IMR-90 (cell line): ENCODE results near the gene ECE2. TPM values are rescaled to one million over a fixed set of nuclear protein-coding genes. Genes with fewer than 3 reads are reported as not detected.

Source experiments
- ATAC-seq: fragments of 200-7000 bp; cut with Tn5 transposase; 2 replicates; pipeline ENCODE4 v1.9.1; 2020; ENCODE audit warnings: low read depth, mild to moderate bottlenecking, moderate library complexity
- BruUV-seq: library from RNA; stranded (reverse); fragments of 400-500 nt; replicated peaks from 2 replicates; lab custom pipeline; 2021; lab: Mats Ljungman, UMichigan
- CTCF ChIA-PET: fragments of 300-600 bp; formaldehyde crosslinking; extraction: SDS; loops from one replicate; lab custom pipeline; 2021; ENCODE audit warnings: antibody characterized with exemption; lab: Yijun Ruan, JAX
- POLR2A ChIA-PET: fragments of 300-600 bp; sonication (Branson Sonifier 250); formaldehyde crosslinking; loops from one replicate; lab custom pipeline; 2022; ENCODE audit warnings: antibody characterized with exemption; ENCODE audit not compliant: unreplicated experiment; lab: Charles Lee
- DNase-seq: peaks from one replicate; pipeline ENCODE4 v3.0.0; 2013
- H2AFZ ChIP-seq: replicated peaks from 2 replicates; pipeline ENCODE3; 2013; ENCODE audit warnings: low read length, mild to moderate bottlenecking; ENCODE audit not compliant: poor library complexity
- H2AK5ac ChIP-seq: 2 replicates; pipeline ENCODE4 v1.6.1; 2013; ENCODE audit warnings: low read depth, low read length, inconsistent platforms
- H2AK9ac ChIP-seq: replicated peaks from 2 replicates; pipeline ENCODE3; 2013; ENCODE audit warnings: mild to moderate bottlenecking, low read depth, low read length, moderate library complexity; ENCODE audit not compliant: poor library complexity
- H2BK120ac ChIP-seq: 2 replicates; pipeline ENCODE4 v1.6.1; 2013; ENCODE audit warnings: low read depth, low read length, inconsistent platforms
- H2BK15ac ChIP-seq: 3 replicates; pipeline ENCODE4 v1.6.1; 2013; ENCODE audit warnings: low read depth, low read length, inconsistent platforms
- H2BK20ac ChIP-seq: 2 replicates; pipeline ENCODE4 v1.6.1; 2013; ENCODE audit warnings: low read depth, mild to moderate bottlenecking, inconsistent platforms, low read length, moderate library complexity
- H2BK5ac ChIP-seq: 2 replicates; pipeline ENCODE4 v1.6.1; 2013; ENCODE audit warnings: mild to moderate bottlenecking, low read depth, low read length, inconsistent platforms; ENCODE audit not compliant: poor library complexity, severe bottlenecking
- H3K14ac ChIP-seq: replicated peaks from 2 replicates; pipeline ENCODE4 v1.6.1; 2013; ENCODE audit warnings: low read depth, low read length, inconsistent platforms
- H3K18ac ChIP-seq: 2 replicates; pipeline ENCODE4 v1.6.1; 2013; ENCODE audit warnings: low read depth, low read length, control low read depth
- H3K23ac ChIP-seq: 2 replicates; pipeline ENCODE4 v1.6.1; 2013; ENCODE audit warnings: low read depth, low read length, inconsistent platforms
- H3K27ac ChIP-seq: 2 replicates; pipeline ENCODE4 v1.5.1; 2013; ENCODE audit warnings: mild to moderate bottlenecking, control low read depth, low read length; ENCODE audit not compliant: insufficient read depth
- H3K27me3 ChIP-seq: 2 replicates; pipeline ENCODE4 v1.6.1; 2013; ENCODE audit warnings: low read length; ENCODE audit not compliant: control insufficient read depth, insufficient read depth
- H3K36me3 ChIP-seq: 2 replicates; pipeline ENCODE4 v1.6.1; 2013; ENCODE audit warnings: low read length, mixed read lengths; ENCODE audit not compliant: control insufficient read depth, insufficient read depth
- H3K4ac ChIP-seq: 2 replicates; pipeline ENCODE4 v1.6.1; 2013; ENCODE audit warnings: low read depth, low read length, inconsistent platforms
- H3K4me1 ChIP-seq: 2 replicates; pipeline ENCODE4 v1.6.1; 2013; ENCODE audit warnings: low read length, mixed read lengths; ENCODE audit not compliant: control insufficient read depth, insufficient read depth
- H3K4me2 ChIP-seq: 2 replicates; pipeline ENCODE4 v1.6.1; 2013; ENCODE audit warnings: low read depth, mild to moderate bottlenecking, control low read depth, low read length, moderate library complexity
- H3K4me3 ChIP-seq: 2 replicates; pipeline ENCODE4 v1.5.1; 2013; ENCODE audit warnings: low read depth, mild to moderate bottlenecking, control low read depth, low read length, moderate library complexity; ENCODE audit not compliant: insufficient read depth
- H3K56ac ChIP-seq: 2 replicates; pipeline ENCODE4 v1.6.1; 2013; ENCODE audit warnings: low read length, inconsistent platforms; ENCODE audit not compliant: insufficient read depth; ENCODE audit errors: extremely low read depth
- H3K79me1 ChIP-seq, 2 experiments: 2 replicates each; pipeline ENCODE4 v1.6.1; 2013; ENCODE audit warnings: low read length in 2 of 2, inconsistent platforms in 1 of 2, low read depth in 1 of 2
- H3K9ac ChIP-seq: 2 replicates; pipeline ENCODE4 v1.6.1; 2013; ENCODE audit warnings: low read depth, low read length, control low read depth
- H3K9me1 ChIP-seq: 2 replicates; pipeline ENCODE4 v1.6.1; 2013; ENCODE audit warnings: low read length, inconsistent platforms; ENCODE audit not compliant: insufficient read depth
- H3K9me3 ChIP-seq: 2 replicates; pipeline ENCODE4 v1.6.1; 2013; ENCODE audit warnings: low read length; ENCODE audit not compliant: control insufficient read depth, insufficient read depth
- H4K20me1 ChIP-seq: 2 replicates; pipeline ENCODE4 v1.6.1; 2013; ENCODE audit warnings: low read length, inconsistent platforms; ENCODE audit not compliant: insufficient read depth
- H4K5ac ChIP-seq: 2 replicates; pipeline ENCODE4 v1.6.1; 2013; ENCODE audit warnings: mild to moderate bottlenecking, low read depth, low read length, control low read depth
- H4K8ac ChIP-seq, 2 experiments: 2 replicates each; pipeline ENCODE4 v1.6.1; 2013; ENCODE audit warnings: low read depth in 2 of 2, low read length in 2 of 2, control low read depth in 1 of 2, inconsistent platforms in 1 of 2
- H4K91ac ChIP-seq: 2 replicates; pipeline ENCODE4 v1.6.1; 2013; ENCODE audit warnings: low read depth, low read length, inconsistent platforms; ENCODE audit not compliant: insufficient read depth
- BHLHE40 ChIP-seq: fragments of 150-350 bp; IDR thresholded peaks from 2 replicates; pipeline ENCODE4 v1.6.1; 2016; ENCODE audit warnings: mild to moderate bottlenecking, low read depth, low read length
- CEBPB ChIP-seq: IDR thresholded peaks from 2 replicates; pipeline ENCODE4 v1.6.1; 2012; ENCODE audit warnings: low read depth, low read length, improper control_type of control experiment
- FOS ChIP-seq: fragments of 150-350 bp; IDR thresholded peaks from 2 replicates; pipeline ENCODE4 v1.6.1; 2016; ENCODE audit warnings: low read depth, low read length
- MAZ ChIP-seq: IDR thresholded peaks from 2 replicates; pipeline ENCODE4 v1.6.1; 2012; ENCODE audit warnings: low read depth, mild to moderate bottlenecking, low read length, improper control_type of control experiment, moderate library complexity, borderline replicate concordance
- MXI1 ChIP-seq: IDR thresholded peaks from 2 replicates; pipeline ENCODE4 v1.6.1; 2012; ENCODE audit warnings: low read depth, mild to moderate bottlenecking, low read length, moderate library complexity, borderline replicate concordance
- NFE2L2 ChIP-seq: fragments of 150-350 bp; IDR thresholded peaks from 2 replicates; pipeline ENCODE4 v1.6.1; 2016; ENCODE audit warnings: low read depth, mild to moderate bottlenecking, low read length
- RCOR1 ChIP-seq: IDR thresholded peaks from 2 replicates; pipeline ENCODE4 v1.6.1; 2012; ENCODE audit warnings: mild to moderate bottlenecking, low read length, improper control_type of control experiment; ENCODE audit not compliant: insufficient replicate concordance
- SMC3 ChIP-seq: fragments of 150-350 bp; IDR thresholded peaks from 2 replicates; pipeline ENCODE4 v1.6.1; 2016; ENCODE audit warnings: low read depth, mild to moderate bottlenecking, antibody characterized with exemption, low read length, moderate library complexity
- WGBS, 2 experiments: methylation state at CpG; one replicate each; pipeline versions ENCODE4 v1.1.5 to v1.1.7; 2013; ENCODE audit warnings: missing lambda C conversion rate in 2 of 2; ENCODE audit not compliant: insufficient read length in 1 of 2; ENCODE audit errors: extremely low coverage in 2 of 2; 5-methylcytosine and 5-hydroxymethylcytosine counted together
- dilution Hi-C: fragments of 300-500 bp; cut with HindIII; formaldehyde crosslinking; loops from one replicate; pipeline ENCODE4 v1.14.3; 2018; ENCODE audit warnings: low sequenced_read_pairs; ENCODE audit not compliant: unreplicated experiment
- in situ Hi-C: fragments of 300-500 bp; cut with MboI; formaldehyde crosslinking; loops from 3 replicates; pipeline ENCODE4 v1.14.3; 2019; ENCODE audit warnings: low sequenced_read_pairs, inconsistent platforms, mixed read lengths
- intact Hi-C: fragments of 100-400 bp; cut with micrococcal nuclease; formaldehyde crosslinking; loops from 2 replicates; pipeline ENCODE4 v1.10.0; 2022
- polyA plus RNA-seq, 3 experiments: library from polyadenylated mRNA; depleted of rRNA; stranded (reverse); fragments of >200 nt; gene quantifications; 2 replicates each; pipeline ENCODE4 v1.2.3, GENCODE V29; 2012; ENCODE audit warnings: low replicate concordance in 1 of 3
- total RNA-seq: library from RNA; depleted of rRNA; stranded (reverse); fragments of >200 nt; gene quantifications from 2 replicates; pipeline ENCODE4 v1.2.3, GENCODE V29; 2012
- TF ChIP-seq, protein P1 (sequence below): fragments of 150-350 bp; IDR thresholded peaks from 2 replicates; pipeline ENCODE4 v1.6.1; 2016; ENCODE audit warnings: low read depth, mild to moderate bottlenecking, low read length, moderate library complexity, borderline replicate concordance
- TF ChIP-seq, protein P2 (sequence below): conservative IDR thresholded peaks from 2 replicates; pipeline ENCODE4 v1.5.1; 2012; ENCODE audit warnings: mild to moderate bottlenecking, low read depth, low read length, improper control_type of control experiment
- TF ChIP-seq, protein P3 (sequence below): fragments of 150-350 bp; IDR thresholded peaks from 2 replicates; pipeline ENCODE4 v1.6.1; 2017; ENCODE audit warnings: mild to moderate bottlenecking, antibody characterized with exemption, low read length, low read depth

Gene ECE2
- total and polyA plus RNA-seq, 2 of the 4 experiments (the other 2 are of a cell fraction): not detected

DNA sequence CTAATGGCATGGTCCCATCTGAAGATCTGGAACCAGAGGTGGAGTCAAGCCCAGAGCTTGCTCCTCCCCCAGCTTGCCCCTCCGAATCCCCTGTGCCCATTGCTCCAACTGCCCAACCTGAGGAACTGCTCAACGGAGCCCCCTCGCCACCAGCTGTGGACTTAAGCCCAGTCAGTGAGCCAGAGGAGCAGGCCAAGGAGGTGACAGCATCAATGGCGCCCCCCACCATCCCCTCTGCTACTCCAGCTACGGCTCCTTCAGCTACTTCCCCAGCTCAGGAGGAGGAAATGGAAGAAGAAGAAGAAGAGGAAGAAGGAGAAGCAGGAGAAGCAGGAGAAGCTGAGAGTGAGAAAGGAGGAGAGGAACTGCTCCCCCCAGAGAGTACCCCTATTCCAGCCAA is 45.8 kb downstream of the ECE2 start:
- H2AK5ac ChIP-seq: no peak overlapping the region
- no peak overlapping the region for H2BK120ac ChIP-seq
- no peak overlapping the region for H4K8ac ChIP-seq
- H2AK9ac ChIP-seq: no peak overlapping the region
- H3K4me2 ChIP-seq: no peak overlapping the region
- H3K9ac ChIP-seq: no peak overlapping the region
- intact Hi-C loops (no loop called here), in situ Hi-C loops (no loop called here), dilution Hi-C loops (no loop called here)
- no peak overlapping the region for H3K4ac ChIP-seq
- no peak for DNase-seq
- TF ChIP-seq MXI1 (no peak), RCOR1 (no peak), BHLHE40 (no peak), CEBPB (no peak), NFE2L2 (no peak), FOS (no peak), MAZ (no peak), SMC3 (no peak)
- TF ChIP-seq, protein P1, sequence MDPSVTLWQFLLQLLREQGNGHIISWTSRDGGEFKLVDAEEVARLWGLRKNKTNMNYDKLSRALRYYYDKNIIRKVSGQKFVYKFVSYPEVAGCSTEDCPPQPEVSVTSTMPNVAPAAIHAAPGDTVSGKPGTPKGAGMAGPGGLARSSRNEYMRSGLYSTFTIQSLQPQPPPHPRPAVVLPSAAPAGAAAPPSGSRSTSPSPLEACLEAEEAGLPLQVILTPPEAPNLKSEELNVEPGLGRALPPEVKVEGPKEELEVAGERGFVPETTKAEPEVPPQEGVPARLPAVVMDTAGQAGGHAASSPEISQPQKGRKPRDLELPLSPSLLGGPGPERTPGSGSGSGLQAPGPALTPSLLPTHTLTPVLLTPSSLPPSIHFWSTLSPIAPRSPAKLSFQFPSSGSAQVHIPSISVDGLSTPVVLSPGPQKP: no peak
- TF ChIP-seq, protein P2, sequence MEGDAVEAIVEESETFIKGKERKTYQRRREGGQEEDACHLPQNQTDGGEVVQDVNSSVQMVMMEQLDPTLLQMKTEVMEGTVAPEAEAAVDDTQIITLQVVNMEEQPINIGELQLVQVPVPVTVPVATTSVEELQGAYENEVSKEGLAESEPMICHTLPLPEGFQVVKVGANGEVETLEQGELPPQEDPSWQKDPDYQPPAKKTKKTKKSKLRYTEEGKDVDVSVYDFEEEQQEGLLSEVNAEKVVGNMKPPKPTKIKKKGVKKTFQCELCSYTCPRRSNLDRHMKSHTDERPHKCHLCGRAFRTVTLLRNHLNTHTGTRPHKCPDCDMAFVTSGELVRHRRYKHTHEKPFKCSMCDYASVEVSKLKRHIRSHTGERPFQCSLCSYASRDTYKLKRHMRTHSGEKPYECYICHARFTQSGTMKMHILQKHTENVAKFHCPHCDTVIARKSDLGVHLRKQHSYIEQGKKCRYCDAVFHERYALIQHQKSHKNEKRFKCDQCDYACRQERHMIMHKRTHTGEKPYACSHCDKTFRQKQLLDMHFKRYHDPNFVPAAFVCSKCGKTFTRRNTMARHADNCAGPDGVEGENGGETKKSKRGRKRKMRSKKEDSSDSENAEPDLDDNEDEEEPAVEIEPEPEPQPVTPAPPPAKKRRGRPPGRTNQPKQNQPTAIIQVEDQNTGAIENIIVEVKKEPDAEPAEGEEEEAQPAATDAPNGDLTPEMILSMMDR: no peak
- TF ChIP-seq, protein P3, sequence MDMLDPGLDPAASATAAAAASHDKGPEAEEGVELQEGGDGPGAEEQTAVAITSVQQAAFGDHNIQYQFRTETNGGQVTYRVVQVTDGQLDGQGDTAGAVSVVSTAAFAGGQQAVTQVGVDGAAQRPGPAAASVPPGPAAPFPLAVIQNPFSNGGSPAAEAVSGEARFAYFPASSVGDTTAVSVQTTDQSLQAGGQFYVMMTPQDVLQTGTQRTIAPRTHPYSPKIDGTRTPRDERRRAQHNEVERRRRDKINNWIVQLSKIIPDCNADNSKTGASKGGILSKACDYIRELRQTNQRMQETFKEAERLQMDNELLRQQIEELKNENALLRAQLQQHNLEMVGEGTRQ: no peak
- peaks cover 39% of the 10 kb centered on the region for H3K9me1 ChIP-seq
- no peak overlapping the region for H3K4me3 ChIP-seq
- H3K56ac ChIP-seq: no peak overlapping the region
- WGBS, 2 experiments: no CpG with 5 or more reads among the region's 5 CpGs
- H3K27ac ChIP-seq: peak overlapping the region; percentile 14; the same call in 1 of the 2 replicates
- no peak overlapping the region for H3K18ac ChIP-seq
- no peaks in the 10 kb centered on the region for H3K27me3 ChIP-seq
- H2BK5ac ChIP-seq: peak overlapping the region; percentile 31
- BruUV-seq: TSS peak; percentile 73
- H3K14ac ChIP-seq: no peak overlapping the region
- POLR2A ChIA-PET: no interaction called here
- H3K79me1 ChIP-seq: peaks cover 44 to 85% of the 10 kb centered on the region in 2 experiments
- ATAC-seq: no peak
- H3K4me1 ChIP-seq: peaks cover 22% of the 10 kb centered on the region
- H4K5ac ChIP-seq: no peak overlapping the region
- H3K36me3 ChIP-seq: peaks cover 82% of the 10 kb centered on the region
- no peak overlapping the region for H3K23ac ChIP-seq
- H4K91ac ChIP-seq: no peak overlapping the region
- H4K20me1 ChIP-seq: peaks cover 97% of the 10 kb centered on the region
- H2BK20ac ChIP-seq: no peak overlapping the region
- H2AFZ ChIP-seq: no peak overlapping the region
- H2BK15ac ChIP-seq: no peak overlapping the region
- CTCF ChIA-PET: no interaction called here
- H3K9me3 ChIP-seq: no peaks in the 10 kb centered on the region
